ENCODE measurements around the gene SOAT1.

GRCh38 chr1:179342740-179343404 lies 49.3 kb downstream of the SOAT1 start:
- TF ChIP-seq CTCF (IDR thresholded peaks at IDR 0.05) (no peak), E2F6 (IDR thresholded peaks at IDR 0.05; ENCODE audit: borderline replicate concordance, low read depth) (no peak), JUN (IDR thresholded peaks at IDR 0.05) (no peak), POLR2A (IDR thresholded peaks at IDR 0.05; ENCODE audit: low read length) (no peak), BCL3 (IDR thresholded peaks at IDR 0.05) (no peak), REST (IDR thresholded peaks at IDR 0.05) (no peak), PHF8 (IDR thresholded peaks at IDR 0.05; ENCODE audit: borderline replicate concordance, low read depth) (no peak), CEBPB (IDR thresholded peaks at IDR 0.05) (no peak), CHD2 (IDR thresholded peaks at IDR 0.05; ENCODE audit: low read length, partially characterized antibody) (no peak), HDAC2 (IDR thresholded peaks at IDR 0.05) (no peak)
